Cerebellar cortex (tissue), 1 donor: Measurements from ENCODE around the gene AMPD3.

Source experiments
- DNase-seq: peaks from one replicate; pipeline ENCODE4 v3.0.0-alpha.2; 2015; ENCODE audit warnings: low spot score

AMPD3 gene

GRCh38 chr11:10438458-10438857 lies 16.6 kb upstream of the AMPD3 start:
- DNase-seq: no peak

DNA sequence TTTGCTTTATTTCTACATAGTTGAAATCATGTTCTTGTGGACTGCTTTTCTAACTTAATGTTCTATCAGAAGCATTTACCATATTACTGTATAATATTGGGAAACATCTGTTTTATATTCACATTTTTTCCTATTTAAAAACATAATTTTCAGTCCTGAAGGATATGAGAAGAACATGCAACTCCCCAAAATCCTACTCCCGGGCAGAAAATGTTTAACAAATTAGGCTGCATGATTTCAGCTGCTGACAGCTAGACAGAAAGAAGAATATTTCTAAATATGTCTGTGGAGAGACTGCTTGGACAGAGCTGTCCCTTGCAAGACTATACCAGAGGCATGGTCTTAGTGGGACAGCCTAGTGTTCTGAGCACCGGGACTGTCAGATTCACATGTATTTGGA lies 15.7 kb upstream of the AMPD3 start:
- no peak for DNase-seq

GRCh38 chr11:10439924-10440323 lies 15.1 kb upstream of the AMPD3 start:
- DNase-seq: no peak

- no peak for DNase-seq
Observed at GRCh38 chr11:10440401-10440800, 14.7 kb upstream of the AMPD3 start.

GRCh38 chr11:10441091-10441490 lies 14.0 kb upstream of the AMPD3 start:
- no peak for DNase-seq

DNA sequence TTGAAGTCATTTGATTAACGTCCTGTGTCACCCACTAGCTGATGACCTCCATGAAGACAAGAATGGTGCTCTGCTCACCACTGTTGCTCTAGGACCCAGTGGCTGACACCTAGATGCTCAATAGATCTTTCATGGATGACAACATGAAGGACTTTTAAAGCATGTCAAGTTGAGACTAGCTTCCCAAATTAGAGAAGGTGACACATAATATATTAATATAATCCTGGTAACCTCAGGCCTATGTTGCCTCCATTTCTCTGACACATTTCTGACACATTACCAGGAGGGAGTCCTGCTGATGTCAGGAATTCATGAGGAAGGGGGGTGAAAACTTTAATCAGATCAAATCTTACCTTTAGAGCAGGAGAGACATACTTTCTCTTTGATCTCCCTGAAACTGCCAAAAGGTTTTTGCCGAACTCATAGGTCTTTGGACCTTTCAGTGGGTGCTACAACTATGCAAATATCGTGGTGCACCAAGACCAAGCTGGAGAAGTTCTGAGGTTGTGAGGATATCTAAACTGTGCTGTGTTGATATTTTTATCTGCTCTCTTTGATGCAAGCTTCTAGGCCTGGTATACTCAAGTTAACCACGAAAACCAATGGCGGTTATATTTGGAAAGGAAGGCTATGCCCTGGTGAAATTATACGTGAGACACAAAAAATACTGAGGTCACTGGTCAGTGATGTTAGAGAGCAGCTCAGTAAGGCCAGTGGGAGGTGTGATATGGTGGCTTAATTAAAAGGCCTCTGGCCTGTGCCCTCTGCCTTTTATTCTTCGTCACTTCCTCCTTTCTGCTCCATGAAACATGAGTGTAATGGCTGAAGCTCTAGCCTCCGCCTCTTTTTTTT lies 13.2 kb upstream of the AMPD3 start:
- DNase-seq: no peak

GRCh38 chr11:10443152-10443551 lies 11.9 kb upstream of the AMPD3 start:
- DNase-seq: no peak

DNA sequence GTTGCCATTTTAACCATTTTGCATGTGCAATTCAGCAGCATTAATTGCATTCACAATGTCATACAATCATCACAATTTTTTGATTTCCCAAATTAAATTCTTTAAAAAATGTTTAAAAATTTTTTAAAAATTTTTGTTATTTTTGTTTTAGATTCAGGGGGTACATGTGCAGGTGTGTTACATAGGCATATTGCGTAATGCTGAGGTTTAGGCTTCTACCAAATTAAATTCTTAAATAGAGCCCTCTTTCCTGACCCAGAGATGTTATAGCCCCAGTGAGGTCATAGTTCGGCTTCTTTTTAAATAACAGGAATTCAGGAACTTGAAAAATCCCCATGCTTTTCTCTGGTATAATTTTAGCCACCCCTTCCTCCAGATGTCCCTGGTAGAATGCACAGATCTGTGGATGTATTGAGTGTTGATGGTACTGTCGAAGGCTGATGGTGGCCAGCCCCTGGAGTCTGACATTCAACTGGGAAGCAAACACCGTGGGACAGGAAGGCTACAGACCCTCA lies 11.3 kb upstream of the AMPD3 start:
- DNase-seq: no peak

- no peak for DNase-seq
Observed at GRCh38 chr11:10444725-10445315, 10.2 kb upstream of the AMPD3 start.

GRCh38 chr11:10447445-10447844 lies 7.6 kb upstream of the AMPD3 start:
- DNase-seq: no peak

- peak; percentile 50 for DNase-seq
Observed at GRCh38 chr11:10450462-10451425, 4.3 kb upstream of the AMPD3 start.

- no peak for DNase-seq
Observed at GRCh38 chr11:10451426-10452116, 3.5 kb upstream of the AMPD3 start.

DNA sequence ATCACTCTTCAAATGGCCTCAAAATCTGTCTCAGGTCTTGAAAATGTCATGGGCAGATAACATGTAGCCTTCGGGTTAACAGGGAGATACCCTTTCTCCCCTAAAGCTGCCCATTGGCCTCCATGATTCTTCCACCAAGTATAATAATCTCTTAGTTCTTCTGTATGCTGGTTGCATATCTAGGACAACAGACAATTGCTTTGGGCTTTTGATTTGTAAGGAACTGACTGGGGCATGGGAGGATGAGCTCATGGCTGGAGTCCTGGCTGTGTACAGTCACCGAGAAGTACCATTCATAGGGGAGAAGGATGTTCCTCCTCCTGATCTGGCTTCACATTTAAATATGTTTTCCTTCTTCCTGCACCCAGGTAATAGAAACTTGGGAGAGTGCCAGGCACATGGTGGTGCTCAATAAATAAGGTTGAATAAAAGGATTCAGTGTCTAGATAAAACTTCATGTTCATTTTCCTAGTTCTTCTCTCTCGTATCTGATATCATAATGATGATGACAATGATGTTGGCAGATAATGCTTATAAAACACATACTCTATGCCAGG lies 2.8 kb upstream of the AMPD3 start:
- DNase-seq: no peak

DNA sequence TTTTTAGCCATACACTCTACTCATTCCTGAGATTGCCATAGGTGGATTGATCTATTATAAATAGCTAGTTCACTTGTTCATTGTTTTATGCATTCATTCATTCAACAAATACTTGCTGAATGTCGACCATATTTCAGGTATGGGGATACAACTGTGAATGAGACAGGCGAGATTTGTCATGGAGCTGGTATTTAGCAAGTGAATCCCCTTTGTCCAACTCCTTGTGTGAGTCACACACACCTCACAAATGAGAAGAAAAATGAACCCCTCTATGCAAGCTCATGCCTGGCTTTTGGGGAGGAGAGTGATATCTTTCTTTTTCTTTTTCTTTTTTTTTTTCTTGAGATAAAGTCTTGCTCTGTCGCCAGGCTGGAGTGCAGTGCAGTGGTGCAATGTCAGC lies 1.8 kb upstream of the AMPD3 start:
- DNase-seq: no peak

- no peak for DNase-seq
Observed at GRCh38 chr11:10455637-10456487, 798 bp downstream of the AMPD3 start.

DNA sequence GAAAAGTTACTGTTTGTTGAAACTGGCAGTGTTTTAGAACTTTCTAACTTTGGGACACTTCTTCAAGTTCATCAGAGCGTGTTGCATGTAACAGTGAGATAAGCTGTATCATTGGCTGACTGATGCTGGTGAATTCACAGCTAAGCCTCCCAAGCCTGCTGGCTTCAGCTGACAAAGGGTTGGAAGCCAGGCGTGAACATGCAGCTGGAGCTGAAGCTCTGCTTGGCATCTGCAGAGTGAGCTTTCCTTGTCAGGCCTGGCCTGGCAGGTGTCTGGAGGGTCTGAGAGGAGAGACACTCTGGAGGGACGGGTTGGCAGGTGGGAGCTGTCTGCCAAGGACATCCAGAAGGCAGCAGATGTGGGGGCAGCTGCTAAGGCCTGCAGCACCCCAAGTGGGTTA lies 1.5 kb downstream of the AMPD3 start:
- DNase-seq: no peak

GRCh38 chr11:10457901-10458300 lies 2.8 kb downstream of the AMPD3 start:
- no peak for DNase-seq

DNA sequence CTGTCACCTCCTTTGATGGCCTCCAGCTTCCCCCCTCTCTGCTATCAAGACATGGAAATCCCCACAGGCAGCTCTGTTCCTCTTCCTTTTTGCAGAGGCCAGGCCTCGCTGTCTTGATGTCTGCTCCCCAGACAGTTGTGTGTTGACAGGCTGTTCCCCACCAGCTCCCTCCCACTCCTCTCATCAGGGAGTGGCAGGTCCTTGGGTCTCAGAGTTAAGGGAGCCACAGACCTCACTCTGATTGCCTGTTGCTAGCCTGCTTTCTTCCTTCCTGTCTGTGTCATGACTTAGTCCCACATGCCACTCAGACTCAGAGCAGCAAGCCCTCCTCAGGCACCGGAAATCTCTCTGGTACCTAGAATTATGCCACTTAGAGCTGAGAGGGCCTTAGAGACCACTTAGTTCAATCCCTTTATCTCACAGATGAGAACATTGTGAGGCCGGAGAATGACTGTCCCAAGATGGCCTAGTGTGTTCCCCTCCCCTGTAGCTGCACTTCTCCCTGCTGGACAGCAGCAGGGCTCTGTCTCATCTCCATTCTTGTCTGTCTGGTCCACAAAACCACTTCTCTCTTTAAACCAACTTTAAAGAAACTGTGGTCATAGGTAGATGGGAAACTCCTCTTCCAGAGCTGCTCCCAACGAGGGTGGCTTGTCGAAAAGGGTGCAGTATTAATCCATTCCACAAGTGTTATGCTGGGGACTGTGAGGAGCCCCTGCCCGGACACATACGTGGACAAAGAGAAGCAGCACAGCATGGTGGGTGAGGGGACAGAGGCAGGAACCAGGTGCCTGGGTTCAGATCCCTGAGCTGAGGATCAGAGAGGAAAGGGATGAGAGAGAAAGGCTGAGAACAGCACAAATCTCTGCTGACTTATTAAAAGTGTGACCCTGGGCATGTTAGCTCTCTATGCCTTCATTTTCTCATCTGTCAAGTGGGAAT lies 4.2 kb downstream of the AMPD3 start:
- DNase-seq: no peak

DNA sequence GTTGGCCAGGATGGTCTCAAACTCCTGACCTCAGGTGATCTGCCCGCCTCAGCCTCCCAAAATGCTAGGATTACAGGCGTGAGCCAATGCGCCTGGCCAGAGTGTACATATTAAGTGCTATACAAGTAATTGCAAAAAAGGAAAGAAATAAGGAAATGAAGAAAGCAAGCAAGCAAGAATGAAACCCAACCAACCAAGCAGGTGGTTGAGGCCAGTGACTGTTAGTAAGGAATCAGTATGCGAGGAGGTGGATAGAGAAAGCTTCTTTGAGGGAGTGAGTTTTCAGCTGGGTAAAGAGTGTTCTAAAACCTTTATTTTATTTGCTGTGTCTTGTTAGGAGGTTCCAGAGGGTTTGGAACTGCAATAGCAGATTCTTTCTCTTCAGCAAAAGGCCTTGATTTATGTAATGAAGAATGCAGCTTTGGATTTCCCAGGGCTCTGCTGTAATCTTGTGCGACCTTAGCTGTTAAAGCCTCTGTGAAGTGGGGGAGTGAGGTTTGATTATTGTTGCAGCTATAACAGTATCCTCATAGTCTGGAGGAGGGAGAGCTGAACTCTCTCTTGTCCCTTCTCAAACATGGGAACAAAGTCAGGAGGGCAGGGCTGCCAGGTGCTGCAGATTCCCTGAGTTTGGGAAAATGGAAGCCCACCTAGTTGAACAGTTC lies 5.7 kb downstream of the AMPD3 start:
- DNase-seq: no peak
